Osteoblast (primary cell): ENCODE results near the gene AK3. TPM values are rescaled to one million over a fixed set of nuclear protein-coding genes. Genes with fewer than 3 reads are reported as not detected.

Experiments used
- DNase-seq: peaks from one replicate; pipeline ENCODE4 v3.0.0; 2011; ENCODE audit warnings: low spot score, mixed read lengths; ENCODE audit not compliant: insufficient read length; ENCODE audit errors: missing footprints
- H2AFZ ChIP-seq: 2 replicates; pipeline ENCODE4 v1.6.0; 2011; ENCODE audit warnings: mild to moderate bottlenecking, low read length
- H3K27ac ChIP-seq: 2 replicates; pipeline ENCODE4 v1.5.1; 2011; ENCODE audit warnings: mild to moderate bottlenecking, low read depth, low read length, moderate library complexity
- H3K27me3 ChIP-seq: 2 replicates; pipeline ENCODE4 v1.6.0; 2012; ENCODE audit warnings: mild to moderate bottlenecking, control low read depth, inconsistent platforms, low read length, moderate library complexity; ENCODE audit not compliant: insufficient read depth
- H3K36me3 ChIP-seq: 2 replicates; pipeline ENCODE4 v1.5.1; 2011; ENCODE audit warnings: mild to moderate bottlenecking, low read length, control low read depth, moderate library complexity; ENCODE audit not compliant: insufficient read depth
- H3K4me1 ChIP-seq: 2 replicates; pipeline ENCODE4 v1.5.1; 2011; ENCODE audit warnings: mild to moderate bottlenecking, low read length, control low read depth, moderate library complexity; ENCODE audit not compliant: insufficient read depth
- H3K4me2 ChIP-seq: 2 replicates; pipeline ENCODE4 v1.6.0; 2011; ENCODE audit warnings: mild to moderate bottlenecking, low read length; ENCODE audit not compliant: insufficient read depth
- H3K4me3 ChIP-seq: fragments of 200-600 bp; sonication (generic); 3 replicates; pipeline ENCODE4 v1.5.1; 2012; ENCODE audit warnings: mild to moderate bottlenecking, low read length, inconsistent platforms; ENCODE audit not compliant: insufficient read depth
- H3K79me2 ChIP-seq: 2 replicates; pipeline ENCODE4 v1.6.0; 2012; ENCODE audit warnings: mild to moderate bottlenecking, low read length, control low read depth, inconsistent platforms; ENCODE audit not compliant: insufficient read depth
- H3K9me3 ChIP-seq: 2 replicates; pipeline ENCODE4 v1.5.1; 2011; ENCODE audit warnings: low read depth, low read length, control low read depth
- H4K20me1 ChIP-seq: 2 replicates; pipeline ENCODE4 v1.6.0; 2012; ENCODE audit warnings: mild to moderate bottlenecking, low read length, control low read depth; ENCODE audit not compliant: insufficient read depth
- CTCF ChIP-seq: IDR thresholded peaks from 2 replicates; pipeline ENCODE4 v1.5.1; 2011; ENCODE audit warnings: mild to moderate bottlenecking, low read depth, low read length, moderate library complexity; ENCODE audit errors: extremely low read depth
- total RNA-seq: library from RNA; depleted of rRNA; stranded (reverse); fragments of >200 nt; gene quantifications from 2 replicates; pipeline ENCODE4 v1.2.3, GENCODE V29; 2012

Gene AK3
- total RNA-seq, 1 donor = 48.9 TPM

- H3K36me3 ChIP-seq = no peaks in the 10 kb centered on the region
- H3K4me3 ChIP-seq = no peak overlapping the region
- no peak overlapping the region for H2AFZ ChIP-seq
- no peak for DNase-seq
- H3K27ac ChIP-seq = no peak overlapping the region
- H3K4me2 ChIP-seq = no peak overlapping the region
- H3K27me3 ChIP-seq = no peaks in the 10 kb centered on the region
- H3K79me2 ChIP-seq = peaks cover 13% of the 10 kb centered on the region
- H3K9me3 ChIP-seq = no peaks in the 10 kb centered on the region
- TF ChIP-seq CTCF = no peak
- peaks cover 4% of the 10 kb centered on the region for H4K20me1 ChIP-seq
- no peaks in the 10 kb centered on the region for H3K4me1 ChIP-seq
Measured at GRCh38 chr9:4725706-4726442, 15.1 kb downstream of the AK3 start.

- Histone ChIP-seq H3K27me3 (no peaks in the 10 kb centered on the region), H3K4me2 (no peak overlapping the region), H2AFZ (no peak overlapping the region), H3K27ac (no peak overlapping the region), H4K20me1 (peaks cover 4% of the 10 kb centered on the region), H3K9me3 (no peaks in the 10 kb centered on the region), H3K4me3 (no peak overlapping the region), H3K36me3 (peaks cover 22% of the 10 kb centered on the region), H3K4me1 (no peaks in the 10 kb centered on the region), H3K79me2 (no peaks in the 10 kb centered on the region)
- TF ChIP-seq CTCF = no peak
- no peak for DNase-seq
Measured at GRCh38 chr9:4721736-4722135, 19.3 kb downstream of the AK3 start.

GRCh38 chr9:4718911-4719310 is 22.1 kb downstream of the AK3 start:
- Histone ChIP-seq H3K27ac (no peak overlapping the region), H3K4me1 (no peaks in the 10 kb centered on the region), H4K20me1 (peaks cover 7% of the 10 kb centered on the region)

More at GRCh38 chr9:4718911-4719310, 22.1 kb downstream of the AK3 start:
- H3K36me3 ChIP-seq = peaks cover 32% of the 10 kb centered on the region
- no peaks in the 10 kb centered on the region for H3K9me3 ChIP-seq
- TF ChIP-seq CTCF = no peak
- H3K4me3 ChIP-seq = no peak overlapping the region
- no peaks in the 10 kb centered on the region for H3K79me2 ChIP-seq
- H3K4me2 ChIP-seq = no peak overlapping the region
- H2AFZ ChIP-seq = no peak overlapping the region
- no peak for DNase-seq
- H3K27me3 ChIP-seq = no peaks in the 10 kb centered on the region
